A673 (cell line): ENCODE data around the gene THRSP. TPM values are rescaled to one million over a fixed set of nuclear protein-coding genes. Genes with fewer than 3 reads are reported as not detected.
A peak's percentile ranks its signal among the peaks of the same experiment; 100 is the strongest.
"Not testable (repeated sequence)": the region's sequence is repeated elsewhere in the genome, so short reads cannot be mapped to it uniquely, and the experiment has no call there.

Experiments used
- BruUV-seq: library from RNA; stranded (reverse); fragments of 400-500 nt; replicated peaks from 2 replicates; lab custom pipeline; 2021; lab: Mats Ljungman, UMichigan
- CTCF ChIA-PET: fragments of 300-600 bp; sonication (Branson Sonifier 250); formaldehyde crosslinking; loops from one replicate; lab custom pipeline; 2022; ENCODE audit warnings: antibody characterized with exemption; lab: Charles Lee
- POLR2A ChIA-PET: fragments of 300-600 bp; sonication (Branson Sonifier 250); formaldehyde crosslinking; loops from one replicate; lab custom pipeline; 2022; ENCODE audit warnings: antibody characterized with exemption; ENCODE audit not compliant: low non-redundant PET; lab: Charles Lee
- DNase-seq: peaks from one replicate; pipeline ENCODE4 v3.0.0-alpha.2; 2015; ENCODE audit warnings: low spot score
- H3K27ac ChIP-seq: fragments of 200-600 bp; sonication (generic); 2 replicates; pipeline ENCODE4 v1.5.1; 2016; ENCODE audit warnings: mixed run types, low read depth, mild to moderate bottlenecking, mixed read lengths, antibody characterized with exemption, low read length; ENCODE audit not compliant: poor library complexity, severe bottlenecking
- H3K27me3 ChIP-seq: fragments of 200-600 bp; sonication (generic); replicated peaks from 2 replicates; pipeline ENCODE4 v1.6.1; 2017; ENCODE audit warnings: mixed run types, low read depth, mild to moderate bottlenecking, mixed read lengths, antibody characterized with exemption, low read length; ENCODE audit not compliant: insufficient read depth, poor library complexity
- H3K36me3 ChIP-seq: fragments of 200-600 bp; sonication (generic); 2 replicates; pipeline ENCODE4 v1.6.1; 2016; ENCODE audit warnings: mixed run types, mild to moderate bottlenecking, mixed read lengths, antibody characterized with exemption, low read length; ENCODE audit not compliant: insufficient read depth, poor library complexity, severe bottlenecking
- H3K4me1 ChIP-seq: fragments of 200-600 bp; sonication (generic); 2 replicates; pipeline ENCODE4 v1.6.1; 2017; ENCODE audit warnings: mixed run types, mild to moderate bottlenecking, mixed read lengths, antibody characterized with exemption, low read length; ENCODE audit not compliant: insufficient read depth, poor library complexity, severe bottlenecking
- H3K4me3 ChIP-seq: fragments of 200-600 bp; sonication (generic); 2 replicates; pipeline ENCODE4 v1.5.1; 2016; ENCODE audit warnings: low read depth, mixed run types, mild to moderate bottlenecking, mixed read lengths, low read length; ENCODE audit not compliant: poor library complexity, severe bottlenecking
- H3K9me3 ChIP-seq: fragments of 200-600 bp; sonication (generic); 2 replicates; pipeline ENCODE4 v1.6.1; 2016; ENCODE audit warnings: mixed run types, low read depth, mild to moderate bottlenecking, mixed read lengths, antibody characterized with exemption, low read length; ENCODE audit not compliant: poor library complexity, severe bottlenecking
- CTCF ChIP-seq: fragments of 300-800, 200-600 bp; sonication (generic); conservative IDR thresholded peaks from 2 replicates; pipeline ENCODE4 v1.5.1; 2017; ENCODE audit warnings: low read depth, mild to moderate bottlenecking, antibody characterized with exemption, low read length, moderate library complexity, mixed read lengths
- EZH2 ChIP-seq: fragments of 200-600 bp; sonication (generic); IDR thresholded peaks from 2 replicates; pipeline ENCODE4 v1.6.1; 2017; ENCODE audit warnings: borderline replicate concordance, low read depth, mild to moderate bottlenecking, mixed read lengths, antibody characterized with exemption, low read length; ENCODE audit not compliant: poor library complexity, severe bottlenecking
- intact Hi-C: fragments of 100-400 bp; cut with micrococcal nuclease; formaldehyde crosslinking; loops from one replicate; pipeline ENCODE4 v1.10.0; 2022; ENCODE audit not compliant: unreplicated experiment
- total RNA-seq: library from RNA; stranded (reverse); gene quantifications from 2 replicates; pipeline ENCODE4 v1.2.3, GENCODE V29; 2021

The THRSP gene
- total RNA-seq, 1 experiment from 2014 or later: not detected

- Histone ChIP-seq H3K4me3 (no peak overlapping the region), H3K4me1 (peaks cover 17% of the 10 kb centered on the region), H3K27ac (no peak overlapping the region), H3K27me3 (no peaks in the 10 kb centered on the region), H3K9me3 (no peaks in the 10 kb centered on the region), H3K36me3 (no peaks in the 10 kb centered on the region)
- BruUV-seq: no TSS peak
- no peak for DNase-seq
- intact Hi-C loops: no loop called here
- TF ChIP-seq CTCF (no peak), EZH2 (no peak)
- POLR2A ChIA-PET: no interaction called here
- CTCF ChIA-PET: no interaction called here
These were observed 35.9 kb upstream of the THRSP start for GRCh38 chr11:78027759-78028158.

DNA sequence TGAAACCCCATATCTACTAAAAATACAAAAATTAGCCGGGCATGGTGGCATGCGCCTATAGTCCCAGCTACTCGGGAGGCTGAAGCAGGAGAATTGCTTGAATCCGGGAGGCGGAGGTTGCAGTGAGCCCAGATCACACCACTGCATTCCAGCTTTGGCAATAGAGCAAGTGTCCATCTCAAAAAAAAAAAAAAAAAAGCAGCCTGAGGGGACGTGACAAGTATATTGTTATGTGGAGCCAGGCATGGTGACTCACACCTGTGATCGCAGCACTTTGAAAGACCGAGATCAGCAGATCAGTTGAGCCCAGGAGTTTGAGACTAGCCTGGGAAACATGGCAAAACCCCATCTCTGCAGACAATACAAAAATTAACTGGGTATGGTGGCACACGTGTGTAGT lies 35.2 kb upstream of the THRSP start:
- H3K27me3 ChIP-seq, H3K4me3 ChIP-seq, POLR2A ChIA-PET, intact Hi-C loops, H3K9me3 ChIP-seq, DNase-seq, BruUV-seq, CTCF ChIA-PET, H3K27ac ChIP-seq, H3K36me3 ChIP-seq: not testable (repeated sequence)
- H3K4me1 ChIP-seq: peaks cover 17% of the 10 kb centered on the region

DNA sequence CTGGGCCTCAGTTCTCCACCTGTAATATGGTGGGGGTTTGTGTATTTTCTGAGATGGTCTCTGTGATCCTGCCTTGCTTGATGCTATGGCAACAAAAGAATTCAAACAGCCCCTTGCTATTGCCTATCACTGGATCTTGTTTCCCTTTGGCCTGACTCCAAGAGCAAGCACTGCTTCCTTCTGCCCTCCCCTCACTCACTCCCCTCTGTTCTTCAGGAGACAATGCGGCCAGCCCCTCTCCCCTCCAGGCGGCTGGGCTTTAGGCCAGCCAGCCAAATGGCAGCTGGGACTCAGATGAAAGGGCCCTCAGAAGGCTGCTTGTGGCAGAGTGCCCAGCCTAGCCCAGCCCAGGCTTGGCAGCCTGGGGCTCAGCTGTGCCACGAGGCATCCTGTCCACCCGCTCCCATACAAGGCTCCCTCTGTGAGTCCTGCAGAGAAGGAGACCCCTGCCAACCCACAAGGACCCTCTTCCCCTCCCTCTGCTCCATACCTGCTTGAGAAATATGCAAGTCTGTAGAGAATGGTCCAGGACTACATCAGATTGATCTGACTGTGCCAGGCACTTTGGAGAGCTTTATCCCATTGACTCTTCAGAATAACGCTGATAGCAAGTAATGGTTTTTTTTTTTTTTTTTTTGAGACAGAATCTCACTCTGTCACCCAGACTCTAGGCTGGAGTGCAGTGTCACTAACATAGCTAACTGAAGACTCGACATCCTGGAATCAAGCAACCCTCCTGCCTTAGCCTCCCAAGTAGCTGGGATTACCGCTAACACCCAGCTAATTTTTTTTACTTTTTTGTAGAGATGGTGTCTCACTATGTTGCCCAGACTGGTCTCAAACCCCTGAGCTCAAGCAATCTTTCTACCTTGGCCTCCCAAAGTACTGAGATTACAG lies 33.0 kb upstream of the THRSP start:
- Histone ChIP-seq H3K36me3 (no peaks in the 10 kb centered on the region), H3K4me1 (peaks cover 17% of the 10 kb centered on the region), H3K4me3 (no peak overlapping the region), H3K9me3 (no peaks in the 10 kb centered on the region), H3K27ac (no peak overlapping the region), H3K27me3 (no peaks in the 10 kb centered on the region)
- peak; percentile 95 for DNase-seq
- TF ChIP-seq CTCF (no peak), EZH2 (no peak)
- CTCF ChIA-PET: interaction anchor here (0.6 to 1.3 kb wide), 2 partner anchors 15 to 983 kb away, joined by 5 to 6 read pairs; no protein-coding TSS in a partner anchor
- POLR2A ChIA-PET: no interaction called here
- intact Hi-C loops: no loop called here
- no TSS peak for BruUV-seq
